ENCODE data around the gene YWHAE.
"Not testable (repeated sequence)": the region's sequence is repeated elsewhere in the genome, so short reads cannot be mapped to it uniquely, and the experiment has no call there.

YWHAE gene

DNA sequence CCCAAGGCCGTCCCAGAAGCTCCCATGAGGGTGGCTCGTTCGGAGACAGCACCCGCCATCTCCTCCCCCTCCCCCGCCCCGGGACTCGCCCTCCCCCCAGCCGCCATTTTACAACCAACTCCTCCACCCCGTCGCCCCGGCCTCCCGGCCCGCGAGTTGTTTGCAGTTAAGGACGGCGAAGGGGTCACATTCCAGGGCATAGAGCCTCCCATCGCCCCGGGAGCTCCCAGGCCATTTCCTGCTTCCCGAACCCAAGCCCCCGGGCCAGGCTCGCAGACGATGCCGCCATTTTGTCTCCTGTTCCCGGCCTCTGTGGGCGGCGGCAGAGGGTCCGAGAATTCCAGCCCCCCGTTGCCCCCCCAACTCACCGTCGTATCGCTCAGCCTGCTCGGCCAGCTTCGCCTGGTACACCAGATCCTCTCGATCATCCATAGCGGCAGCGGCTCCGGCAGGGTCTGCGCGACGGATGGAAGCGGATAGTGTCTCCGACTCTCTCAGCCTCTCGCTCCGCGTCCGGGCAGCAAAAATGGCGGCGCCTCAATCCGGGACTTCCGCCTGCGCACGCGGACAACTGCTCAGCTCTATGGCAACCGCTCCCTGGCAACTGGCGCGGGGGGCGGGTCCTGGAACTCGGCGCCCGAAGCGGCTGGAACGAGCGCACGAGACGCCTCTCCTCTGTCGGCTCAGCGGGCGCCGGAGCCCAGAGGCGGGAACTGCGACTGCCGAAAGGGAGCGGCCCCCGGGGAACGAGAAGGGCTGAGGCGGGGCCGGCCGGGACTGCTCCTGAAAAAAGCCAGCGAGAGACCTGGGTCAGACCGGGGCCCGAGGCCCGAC lies at the start of gene YWHAE:
YWHAE (minus strand) TSS at position 544 of the 834 bp plus-strand sequence; CDS start at position 432, 112 bp downstream.
- TF ChIP-seq GATA1 (IDR thresholded peaks at IDR 0.05; ENCODE audit: low read depth, low read length) (no peak), POLR2A (IDR thresholded peaks at IDR 0.05; ENCODE audit: low read length) (peak; percentile 96)
- DNase-seq: peak; percentile 96 to 98

DNA sequence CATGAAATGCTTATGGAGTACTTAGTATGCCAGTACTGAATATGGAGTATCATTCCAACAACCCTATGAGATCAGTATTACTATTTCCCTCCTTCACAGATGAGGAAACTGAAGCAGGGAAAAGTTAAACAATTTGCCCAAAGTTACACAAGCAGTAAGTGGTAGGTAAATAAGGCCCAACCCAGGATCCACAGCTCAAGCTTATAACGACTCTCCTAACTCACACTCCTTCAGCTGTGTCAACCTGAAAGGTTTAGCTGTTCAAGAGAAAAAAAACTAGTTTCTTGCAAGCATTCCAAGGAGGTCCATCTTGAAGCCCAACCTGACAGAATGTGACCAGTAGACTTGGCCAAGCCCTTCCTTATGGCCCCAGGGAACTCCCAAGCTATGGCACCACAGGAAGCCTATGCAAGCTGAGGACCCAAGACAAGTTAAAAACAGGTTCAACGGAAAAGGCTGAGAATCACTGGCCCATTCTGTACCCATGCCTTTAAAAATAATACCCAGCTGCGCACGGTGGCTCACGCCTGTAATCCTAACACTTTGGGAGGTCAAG lies 49.5 kb upstream of the YWHAE start:
- TF ChIP-seq POLR2A (IDR thresholded peaks at IDR 0.05; ENCODE audit: low read length): no peak
- no peak for TF ChIP-seq GATA1 (IDR thresholded peaks at IDR 0.05; ENCODE audit: low read depth, low read length)
- no peak for DNase-seq

GRCh38 chr17:1447052-1447451 lies 47.0 kb upstream of the YWHAE start:
- TF ChIP-seq GATA1 (IDR thresholded peaks at IDR 0.05; ENCODE audit: low read depth, low read length): no peak
- no peak for TF ChIP-seq POLR2A (IDR thresholded peaks at IDR 0.05; ENCODE audit: low read length)
- DNase-seq: no peak

GRCh38 chr17:1446201-1446600 lies 46.2 kb upstream of the YWHAE start:
- TF ChIP-seq POLR2A (IDR thresholded peaks at IDR 0.05; ENCODE audit: low read length) (no peak), GATA1 (IDR thresholded peaks at IDR 0.05; ENCODE audit: low read depth, low read length) (no peak)
- no peak for DNase-seq

GRCh38 chr17:1445695-1446094 lies 45.7 kb upstream of the YWHAE start:
- not testable (repeated sequence) for DNase-seq

DNA sequence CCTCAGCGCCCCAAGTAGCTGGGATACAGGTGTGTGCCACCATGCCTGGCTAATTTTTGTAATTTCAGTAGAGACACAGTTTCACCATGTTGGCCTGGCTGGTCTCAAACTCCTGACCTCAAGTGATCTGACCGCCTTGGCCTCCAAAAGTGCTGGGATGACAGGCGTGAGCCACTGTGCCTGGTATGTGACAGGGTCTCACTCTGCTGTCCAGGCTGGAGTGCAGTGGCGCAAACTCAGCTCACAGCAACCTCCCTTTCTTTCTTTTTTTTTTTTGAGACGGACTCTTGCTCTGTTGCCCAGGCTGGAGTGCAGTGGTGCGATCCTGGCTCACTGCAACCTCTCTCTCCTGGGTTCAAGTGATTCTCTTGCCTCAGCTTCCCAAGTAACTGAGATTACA lies 42.7 kb upstream of the YWHAE start:
- DNase-seq: not testable (repeated sequence)

- no peak for TF ChIP-seq POLR2A (IDR thresholded peaks at IDR 0.05; ENCODE audit: low read length)
- TF ChIP-seq GATA1 (IDR thresholded peaks at IDR 0.05; ENCODE audit: low read depth, low read length): no peak
- no peak for DNase-seq
Observed at GRCh38 chr17:1442187-1442586, 42.2 kb upstream of the YWHAE start.

GRCh38 chr17:1440921-1441320 lies 40.9 kb upstream of the YWHAE start:
- TF ChIP-seq GATA1 (IDR thresholded peaks at IDR 0.05; ENCODE audit: low read depth, low read length): no peak
- no peak for TF ChIP-seq POLR2A (IDR thresholded peaks at IDR 0.05; ENCODE audit: low read length)
- DNase-seq: no peak

GRCh38 chr17:1438593-1439083 lies 38.6 kb upstream of the YWHAE start:
- TF ChIP-seq POLR2A (IDR thresholded peaks at IDR 0.05; ENCODE audit: low read length): no peak
- no peak for TF ChIP-seq GATA1 (IDR thresholded peaks at IDR 0.05; ENCODE audit: low read depth, low read length)
- peak; percentile 31 to 42 for DNase-seq

DNA sequence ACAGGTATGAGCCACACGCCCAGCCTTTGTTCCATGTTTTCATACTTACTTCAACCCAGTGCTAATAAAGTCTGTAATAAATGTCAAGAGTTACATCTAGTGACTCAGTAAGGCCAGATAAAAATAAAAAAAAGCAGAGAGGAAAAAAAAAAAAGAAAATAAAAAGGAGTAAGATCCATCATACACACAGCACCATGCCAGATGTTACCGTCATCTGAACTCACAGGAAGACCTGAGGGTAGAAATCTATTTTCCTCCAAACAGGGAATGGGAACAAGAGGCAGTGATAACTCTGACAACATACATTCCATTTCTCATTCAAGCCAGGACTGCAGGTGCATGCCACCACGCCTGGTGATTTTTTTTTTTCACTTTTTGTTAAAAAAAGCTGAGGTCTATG lies 35.3 kb upstream of the YWHAE start:
- no peak for DNase-seq
- TF ChIP-seq GATA1 (IDR thresholded peaks at IDR 0.05; ENCODE audit: low read depth, low read length) (no peak), POLR2A (IDR thresholded peaks at IDR 0.05; ENCODE audit: low read length) (no peak)

- DNase-seq: no peak
- TF ChIP-seq GATA1 (IDR thresholded peaks at IDR 0.05; ENCODE audit: low read depth, low read length) (no peak), POLR2A (IDR thresholded peaks at IDR 0.05; ENCODE audit: low read length) (no peak)
Observed at GRCh38 chr17:1434150-1434549, 34.1 kb upstream of the YWHAE start.

- DNase-seq: no peak
Observed at GRCh38 chr17:1431631-1432104, 31.6 kb upstream of the YWHAE start.

DNA sequence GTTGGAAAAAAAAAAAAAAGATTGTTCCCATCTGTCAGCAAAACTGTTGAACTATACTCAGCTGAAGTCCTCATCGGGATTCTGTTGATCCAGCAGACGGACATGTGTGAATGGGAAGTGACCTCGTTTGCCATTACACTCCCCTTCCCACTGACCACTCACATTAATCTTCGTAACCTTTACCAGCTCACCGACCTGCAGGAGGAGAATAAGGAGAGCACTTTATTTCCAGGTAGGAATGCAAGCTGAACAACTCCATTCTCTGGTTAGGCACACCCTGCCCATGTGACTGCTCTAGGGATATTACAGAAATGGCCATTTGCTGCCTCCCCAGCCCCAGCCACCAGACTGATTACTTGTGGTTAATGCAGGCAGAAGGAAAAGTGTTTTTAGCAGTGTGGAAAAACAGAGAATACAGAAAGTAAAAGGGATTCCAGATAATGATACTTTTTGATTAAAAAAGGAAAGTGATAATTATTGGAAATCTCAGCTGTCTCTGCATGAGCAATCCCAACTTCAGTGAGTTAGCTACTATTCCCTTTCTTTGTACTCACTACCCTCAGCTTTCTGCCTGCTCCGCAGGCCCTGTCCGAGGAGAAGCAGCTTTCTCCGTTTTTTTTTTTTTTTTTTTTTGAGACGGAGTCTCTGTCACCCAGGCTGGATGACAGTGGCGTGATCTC lies 23.6 kb upstream of the YWHAE start:
- TF ChIP-seq GATA1 (IDR thresholded peaks at IDR 0.05; ENCODE audit: low read depth, low read length): no peak
- TF ChIP-seq POLR2A (IDR thresholded peaks at IDR 0.05; ENCODE audit: low read length): no peak
- no peak for DNase-seq

More at GRCh38 chr17:1431631-1432104, 31.6 kb upstream of the YWHAE start:
- TF ChIP-seq POLR2A (IDR thresholded peaks at IDR 0.05; ENCODE audit: low read length) (no peak), GATA1 (IDR thresholded peaks at IDR 0.05; ENCODE audit: low read depth, low read length) (no peak)

- DNase-seq: no peak
- TF ChIP-seq POLR2A (IDR thresholded peaks at IDR 0.05; ENCODE audit: low read length) (no peak), GATA1 (IDR thresholded peaks at IDR 0.05; ENCODE audit: low read depth, low read length) (no peak)
Observed at GRCh38 chr17:1422885-1423284, 22.9 kb upstream of the YWHAE start.

All from erythroblast (primary cell).